Fibroblast of lung (primary cell): ENCODE measurements around the gene KANSL2.

Experiments
- CTCF ChIP-seq, 2 donors: IDR thresholded peaks in 1 of 2; conservative IDR thresholded peaks in 1 of 2; 1 replicate in 1 of 2; 2 replicates in 1 of 2; pipeline ENCODE4 v1.5.1; 2011 to 2012; ENCODE audit warnings: low read length in 2 of 2, control low read depth in 1 of 2, inconsistent platforms in 1 of 2, low read depth in 1 of 2, mild to moderate bottlenecking in 1 of 2
- EZH2 ChIP-seq: IDR thresholded peaks from 2 replicates; pipeline ENCODE4 v1.5.1; 2012; ENCODE audit warnings: low read length, control low read depth, mild to moderate bottlenecking; ENCODE audit errors: missing control alignments

- TF ChIP-seq CTCF (conservative IDR thresholded peaks at IDR 0.05 in 1 of 2, IDR thresholded peaks at IDR 0.05 in 1 of 2; ENCODE audit: low read depth in 1 of 2, low read length in 2 of 2) (no peak), EZH2 (no peak)
These were observed 51.7 kb downstream of the KANSL2 start for GRCh38 chr12:48630346-48630745.
